ENCODE measurements around the gene APOB. TPM values are rescaled to one million over a fixed set of nuclear protein-coding genes. Genes with fewer than 3 reads are reported as not detected.

The APOB gene
- total RNA-seq, 3 donors from 2014 or later (not counting 1 experiment from before 2014, with no cell fraction given), result not detected

DNA sequence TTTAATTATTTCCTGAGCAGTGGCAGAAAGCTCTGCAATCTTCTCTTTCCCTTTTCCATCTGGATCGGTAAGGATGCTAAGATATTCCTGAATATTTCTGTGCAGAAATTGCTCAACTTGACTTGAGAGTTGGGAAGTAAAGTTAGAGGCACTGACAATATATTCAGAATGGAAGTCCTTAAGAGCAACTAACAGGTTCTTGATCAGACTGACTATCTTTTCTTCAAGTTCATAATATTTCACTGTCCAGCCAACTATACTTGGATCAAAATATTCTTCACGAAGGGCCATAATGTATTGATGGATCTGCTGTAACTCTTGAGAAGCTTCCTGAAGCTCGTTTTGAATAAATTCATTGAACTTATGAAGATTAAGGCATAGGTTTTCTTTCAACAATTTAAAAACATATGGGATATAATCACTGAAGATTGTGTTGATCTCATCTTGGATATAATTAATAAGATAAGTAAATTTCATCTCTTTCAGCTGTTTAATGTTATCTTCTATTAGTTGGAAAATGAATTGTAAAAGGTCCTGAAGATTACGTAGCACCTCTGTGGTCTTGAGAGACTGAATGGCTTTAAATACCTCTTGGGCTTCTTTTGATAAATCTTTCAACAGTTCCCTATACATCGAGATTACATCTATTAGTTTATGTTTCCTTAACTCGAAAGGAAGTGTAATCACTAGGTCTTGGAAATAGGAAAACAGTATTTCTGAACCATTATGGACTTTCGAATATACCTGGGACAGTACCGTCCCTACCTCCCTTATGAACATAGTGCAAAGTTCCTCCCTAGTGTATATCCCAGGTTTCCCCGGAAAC lies 41.7 kb downstream of the APOB start:
- no peak overlapping the region for H3K27ac ChIP-seq (ENCODE audit: low read length)
- Mint-ChIP-seq H3K4me3 (no peak overlapping the region), H3K27ac (no peak overlapping the region), H3K27me3 (ENCODE audit: low read depth in 2 of 2) (peaks cover 6 to 8% of the 10 kb centered on the region in 2 donors), H3K9me3 (no peaks in the 10 kb centered on the region), H3K4me1 (no peaks in the 10 kb centered on the region), H3K36me3 (no peaks in the 10 kb centered on the region)
- H3K27me3 ChIP-seq (ENCODE audit: control insufficient read depth, insufficient read depth, low read length), result no peaks in the 10 kb centered on the region
- DNase-seq (no peak), ATAC-seq (no peak)
- WGBS (ENCODE audit: insufficient coverage), result 97% methylated on average over 7 of the region's 9 CpGs
- no peaks in the 10 kb centered on the region for H3K36me3 ChIP-seq (ENCODE audit: control insufficient read depth, insufficient read depth, low read length)
- TF ChIP-seq, protein P1, sequence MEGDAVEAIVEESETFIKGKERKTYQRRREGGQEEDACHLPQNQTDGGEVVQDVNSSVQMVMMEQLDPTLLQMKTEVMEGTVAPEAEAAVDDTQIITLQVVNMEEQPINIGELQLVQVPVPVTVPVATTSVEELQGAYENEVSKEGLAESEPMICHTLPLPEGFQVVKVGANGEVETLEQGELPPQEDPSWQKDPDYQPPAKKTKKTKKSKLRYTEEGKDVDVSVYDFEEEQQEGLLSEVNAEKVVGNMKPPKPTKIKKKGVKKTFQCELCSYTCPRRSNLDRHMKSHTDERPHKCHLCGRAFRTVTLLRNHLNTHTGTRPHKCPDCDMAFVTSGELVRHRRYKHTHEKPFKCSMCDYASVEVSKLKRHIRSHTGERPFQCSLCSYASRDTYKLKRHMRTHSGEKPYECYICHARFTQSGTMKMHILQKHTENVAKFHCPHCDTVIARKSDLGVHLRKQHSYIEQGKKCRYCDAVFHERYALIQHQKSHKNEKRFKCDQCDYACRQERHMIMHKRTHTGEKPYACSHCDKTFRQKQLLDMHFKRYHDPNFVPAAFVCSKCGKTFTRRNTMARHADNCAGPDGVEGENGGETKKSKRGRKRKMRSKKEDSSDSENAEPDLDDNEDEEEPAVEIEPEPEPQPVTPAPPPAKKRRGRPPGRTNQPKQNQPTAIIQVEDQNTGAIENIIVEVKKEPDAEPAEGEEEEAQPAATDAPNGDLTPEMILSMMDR (IDR thresholded peaks at IDR 0.05), result no peak
- intact Hi-C loops (cut with micrococcal nuclease), result no loop called here
- no peaks in the 10 kb centered on the region for H3K4me1 ChIP-seq (ENCODE audit: control insufficient read depth, insufficient read depth, low read length)
- H3K4me3 ChIP-seq (ENCODE audit: low read length), result no peak overlapping the region
- no peaks in the 10 kb centered on the region for H3K9me3 ChIP-seq (ENCODE audit: control insufficient read depth, insufficient read depth, low read length)

- no peaks in the 10 kb centered on the region for H3K4me1 ChIP-seq (ENCODE audit: control insufficient read depth, insufficient read depth, low read length)
- DNase-seq, result no peak
These were observed 42.5 kb downstream of the APOB start for GRCh38 chr2:21001225-21001946.

GRCh38 chr2:20999906-21000645 lies 43.8 kb downstream of the APOB start:
- no peaks in the 10 kb centered on the region for H3K4me1 Mint-ChIP-seq
- H3K36me3 Mint-ChIP-seq, result no peaks in the 10 kb centered on the region
- ATAC-seq, result no peak
- no peaks in the 10 kb centered on the region for H3K4me1 ChIP-seq (ENCODE audit: control insufficient read depth, insufficient read depth, low read length)
- no peaks in the 10 kb centered on the region for H3K9me3 ChIP-seq (ENCODE audit: control insufficient read depth, insufficient read depth, low read length)
- no peak overlapping the region for H3K4me3 ChIP-seq (ENCODE audit: low read length)
- no peaks in the 10 kb centered on the region for H3K9me3 Mint-ChIP-seq
- no peak for DNase-seq
- TF ChIP-seq, protein P1 (IDR thresholded peaks at IDR 0.05), result no peak
- no peak overlapping the region for H3K27ac Mint-ChIP-seq
- intact Hi-C loops (cut with micrococcal nuclease), result no loop called here
- no peaks in the 10 kb centered on the region for H3K36me3 ChIP-seq (ENCODE audit: control insufficient read depth, insufficient read depth, low read length)
- no peak overlapping the region for H3K4me3 Mint-ChIP-seq
- H3K27me3 Mint-ChIP-seq (ENCODE audit: low read depth in 2 of 2), result peaks cover 4 to 8% of the 10 kb centered on the region in 2 donors
- H3K27ac ChIP-seq (ENCODE audit: low read length), result no peak overlapping the region
- WGBS (ENCODE audit: insufficient coverage), result 85% methylated on average over 4 of the region's 4 CpGs
- H3K27me3 ChIP-seq (ENCODE audit: control insufficient read depth, insufficient read depth, low read length), result no peaks in the 10 kb centered on the region

More at GRCh38 chr2:21001225-21001946, 42.5 kb downstream of the APOB start:
- whole genome bisulfite sequencing (ENCODE audit: insufficient coverage), result 88% methylated on average over 4 of the region's 4 CpGs
- Mint-ChIP-seq H3K27ac (no peak overlapping the region), H3K4me1 (no peaks in the 10 kb centered on the region), H3K4me3 (no peak overlapping the region), H3K36me3 (no peaks in the 10 kb centered on the region), H3K9me3 (no peaks in the 10 kb centered on the region), H3K27me3 (ENCODE audit: low read depth in 2 of 2) (peaks cover 6 to 8% of the 10 kb centered on the region in 2 donors)
- Histone ChIP-seq H3K4me3 (ENCODE audit: low read length) (no peak overlapping the region), H3K27ac (ENCODE audit: low read length) (no peak overlapping the region), H3K36me3 (ENCODE audit: control insufficient read depth, insufficient read depth, low read length) (no peaks in the 10 kb centered on the region), H3K9me3 (ENCODE audit: control insufficient read depth, insufficient read depth, low read length) (no peaks in the 10 kb centered on the region), H3K27me3 (ENCODE audit: control insufficient read depth, insufficient read depth, low read length) (no peaks in the 10 kb centered on the region)
- TF ChIP-seq, protein P1 (IDR thresholded peaks at IDR 0.05), result no peak
- no peak for ATAC-seq
- intact Hi-C loops (cut with micrococcal nuclease), result no loop called here
